IMR-90 (cell line): Measurements from ENCODE around the gene NACC2. TPM values are rescaled to one million over a fixed set of nuclear protein-coding genes. Genes with fewer than 3 reads are reported as not detected.

Experiments used
- ATAC-seq: fragments of 200-7000 bp; cut with Tn5 transposase; 2 replicates; pipeline ENCODE4 v1.9.1; 2020; ENCODE audit warnings: low read depth, mild to moderate bottlenecking, moderate library complexity
- BruUV-seq: library from RNA; stranded (reverse); fragments of 400-500 nt; replicated peaks from 2 replicates; lab custom pipeline; 2021; lab: Mats Ljungman, UMichigan
- CTCF ChIA-PET: fragments of 300-600 bp; formaldehyde crosslinking; extraction: SDS; loops from one replicate; lab custom pipeline; 2021; ENCODE audit warnings: antibody characterized with exemption; lab: Yijun Ruan, JAX
- POLR2A ChIA-PET: fragments of 300-600 bp; sonication (Branson Sonifier 250); formaldehyde crosslinking; loops from one replicate; lab custom pipeline; 2022; ENCODE audit warnings: antibody characterized with exemption; ENCODE audit not compliant: unreplicated experiment; lab: Charles Lee
- DNase-seq: peaks from one replicate; pipeline ENCODE4 v3.0.0; 2013
- H2AFZ ChIP-seq: replicated peaks from 2 replicates; pipeline ENCODE3; 2013; ENCODE audit warnings: low read length, mild to moderate bottlenecking; ENCODE audit not compliant: poor library complexity
- H2AK5ac ChIP-seq: 2 replicates; pipeline ENCODE4 v1.6.1; 2013; ENCODE audit warnings: low read depth, low read length, inconsistent platforms
- H2AK9ac ChIP-seq: replicated peaks from 2 replicates; pipeline ENCODE3; 2013; ENCODE audit warnings: mild to moderate bottlenecking, low read depth, low read length, moderate library complexity; ENCODE audit not compliant: poor library complexity
- H2BK120ac ChIP-seq: 2 replicates; pipeline ENCODE4 v1.6.1; 2013; ENCODE audit warnings: low read depth, low read length, inconsistent platforms
- H2BK15ac ChIP-seq: 3 replicates; pipeline ENCODE4 v1.6.1; 2013; ENCODE audit warnings: low read depth, low read length, inconsistent platforms
- H2BK20ac ChIP-seq: 2 replicates; pipeline ENCODE4 v1.6.1; 2013; ENCODE audit warnings: low read depth, mild to moderate bottlenecking, inconsistent platforms, low read length, moderate library complexity
- H2BK5ac ChIP-seq: 2 replicates; pipeline ENCODE4 v1.6.1; 2013; ENCODE audit warnings: mild to moderate bottlenecking, low read depth, low read length, inconsistent platforms; ENCODE audit not compliant: poor library complexity, severe bottlenecking
- H3K14ac ChIP-seq: replicated peaks from 2 replicates; pipeline ENCODE4 v1.6.1; 2013; ENCODE audit warnings: low read depth, low read length, inconsistent platforms
- H3K18ac ChIP-seq: 2 replicates; pipeline ENCODE4 v1.6.1; 2013; ENCODE audit warnings: low read depth, low read length, control low read depth
- H3K23ac ChIP-seq: 2 replicates; pipeline ENCODE4 v1.6.1; 2013; ENCODE audit warnings: low read depth, low read length, inconsistent platforms
- H3K27ac ChIP-seq: 2 replicates; pipeline ENCODE4 v1.5.1; 2013; ENCODE audit warnings: mild to moderate bottlenecking, control low read depth, low read length; ENCODE audit not compliant: insufficient read depth
- H3K27me3 ChIP-seq: 2 replicates; pipeline ENCODE4 v1.6.1; 2013; ENCODE audit warnings: low read length; ENCODE audit not compliant: control insufficient read depth, insufficient read depth
- H3K36me3 ChIP-seq: 2 replicates; pipeline ENCODE4 v1.6.1; 2013; ENCODE audit warnings: low read length, mixed read lengths; ENCODE audit not compliant: control insufficient read depth, insufficient read depth
- H3K4ac ChIP-seq: 2 replicates; pipeline ENCODE4 v1.6.1; 2013; ENCODE audit warnings: low read depth, low read length, inconsistent platforms
- H3K4me1 ChIP-seq: 2 replicates; pipeline ENCODE4 v1.6.1; 2013; ENCODE audit warnings: low read length, mixed read lengths; ENCODE audit not compliant: control insufficient read depth, insufficient read depth
- H3K4me2 ChIP-seq: 2 replicates; pipeline ENCODE4 v1.6.1; 2013; ENCODE audit warnings: low read depth, mild to moderate bottlenecking, control low read depth, low read length, moderate library complexity
- H3K4me3 ChIP-seq: 2 replicates; pipeline ENCODE4 v1.5.1; 2013; ENCODE audit warnings: low read depth, mild to moderate bottlenecking, control low read depth, low read length, moderate library complexity; ENCODE audit not compliant: insufficient read depth
- H3K56ac ChIP-seq: 2 replicates; pipeline ENCODE4 v1.6.1; 2013; ENCODE audit warnings: low read length, inconsistent platforms; ENCODE audit not compliant: insufficient read depth; ENCODE audit errors: extremely low read depth
- H3K79me1 ChIP-seq, 2 experiments: 2 replicates each; pipeline ENCODE4 v1.6.1; 2013; ENCODE audit warnings: low read length in 2 of 2, inconsistent platforms in 1 of 2, low read depth in 1 of 2
- H3K9ac ChIP-seq: 2 replicates; pipeline ENCODE4 v1.6.1; 2013; ENCODE audit warnings: low read depth, low read length, control low read depth
- H3K9me1 ChIP-seq: 2 replicates; pipeline ENCODE4 v1.6.1; 2013; ENCODE audit warnings: low read length, inconsistent platforms; ENCODE audit not compliant: insufficient read depth
- H3K9me3 ChIP-seq: 2 replicates; pipeline ENCODE4 v1.6.1; 2013; ENCODE audit warnings: low read length; ENCODE audit not compliant: control insufficient read depth, insufficient read depth
- H4K20me1 ChIP-seq: 2 replicates; pipeline ENCODE4 v1.6.1; 2013; ENCODE audit warnings: low read length, inconsistent platforms; ENCODE audit not compliant: insufficient read depth
- H4K5ac ChIP-seq: 2 replicates; pipeline ENCODE4 v1.6.1; 2013; ENCODE audit warnings: mild to moderate bottlenecking, low read depth, low read length, control low read depth
- H4K8ac ChIP-seq, 2 experiments: 2 replicates each; pipeline ENCODE4 v1.6.1; 2013; ENCODE audit warnings: low read depth in 2 of 2, low read length in 2 of 2, control low read depth in 1 of 2, inconsistent platforms in 1 of 2
- H4K91ac ChIP-seq: 2 replicates; pipeline ENCODE4 v1.6.1; 2013; ENCODE audit warnings: low read depth, low read length, inconsistent platforms; ENCODE audit not compliant: insufficient read depth
- BHLHE40 ChIP-seq: fragments of 150-350 bp; IDR thresholded peaks from 2 replicates; pipeline ENCODE4 v1.6.1; 2016; ENCODE audit warnings: mild to moderate bottlenecking, low read depth, low read length
- MXI1 ChIP-seq: IDR thresholded peaks from 2 replicates; pipeline ENCODE4 v1.6.1; 2012; ENCODE audit warnings: low read depth, mild to moderate bottlenecking, low read length, moderate library complexity, borderline replicate concordance
- POLR2A ChIP-seq: IDR thresholded peaks from 2 replicates; pipeline ENCODE4 v1.6.1; 2012; ENCODE audit warnings: mild to moderate bottlenecking, low read depth, low read length
- RAD21 ChIP-seq: IDR thresholded peaks from 2 replicates; pipeline ENCODE4 v1.6.1; 2012; ENCODE audit warnings: low read length, improper control_type of control experiment
- RCOR1 ChIP-seq: IDR thresholded peaks from 2 replicates; pipeline ENCODE4 v1.6.1; 2012; ENCODE audit warnings: mild to moderate bottlenecking, low read length, improper control_type of control experiment; ENCODE audit not compliant: insufficient replicate concordance
- WGBS, 2 experiments: methylation state at CpG; one replicate each; pipeline versions ENCODE4 v1.1.5 to v1.1.7; 2013; ENCODE audit warnings: missing lambda C conversion rate in 2 of 2; ENCODE audit not compliant: insufficient read length in 1 of 2; ENCODE audit errors: extremely low coverage in 2 of 2; 5-methylcytosine and 5-hydroxymethylcytosine counted together
- dilution Hi-C: fragments of 300-500 bp; cut with HindIII; formaldehyde crosslinking; loops from one replicate; pipeline ENCODE4 v1.14.3; 2018; ENCODE audit warnings: low sequenced_read_pairs; ENCODE audit not compliant: unreplicated experiment
- in situ Hi-C: fragments of 300-500 bp; cut with MboI; formaldehyde crosslinking; loops from 3 replicates; pipeline ENCODE4 v1.14.3; 2019; ENCODE audit warnings: low sequenced_read_pairs, inconsistent platforms, mixed read lengths
- intact Hi-C: fragments of 100-400 bp; cut with micrococcal nuclease; formaldehyde crosslinking; loops from 2 replicates; pipeline ENCODE4 v1.10.0; 2022
- polyA plus RNA-seq, 3 experiments: library from polyadenylated mRNA; depleted of rRNA; stranded (reverse); fragments of >200 nt; gene quantifications; 2 replicates each; pipeline ENCODE4 v1.2.3, GENCODE V29; 2012; ENCODE audit warnings: low replicate concordance in 1 of 3
- total RNA-seq: library from RNA; depleted of rRNA; stranded (reverse); fragments of >200 nt; gene quantifications from 2 replicates; pipeline ENCODE4 v1.2.3, GENCODE V29; 2012
- TF ChIP-seq, protein P1 (sequence below): fragments of 150-350 bp; IDR thresholded peaks from 2 replicates; pipeline ENCODE4 v1.6.1; 2016; ENCODE audit warnings: low read depth, mild to moderate bottlenecking, low read length, moderate library complexity, borderline replicate concordance

NACC2 gene
- total and polyA plus RNA-seq, 2 of the 4 experiments (the other 2 are of a cell fraction): 7.9 to 19.0 TPM

DNA sequence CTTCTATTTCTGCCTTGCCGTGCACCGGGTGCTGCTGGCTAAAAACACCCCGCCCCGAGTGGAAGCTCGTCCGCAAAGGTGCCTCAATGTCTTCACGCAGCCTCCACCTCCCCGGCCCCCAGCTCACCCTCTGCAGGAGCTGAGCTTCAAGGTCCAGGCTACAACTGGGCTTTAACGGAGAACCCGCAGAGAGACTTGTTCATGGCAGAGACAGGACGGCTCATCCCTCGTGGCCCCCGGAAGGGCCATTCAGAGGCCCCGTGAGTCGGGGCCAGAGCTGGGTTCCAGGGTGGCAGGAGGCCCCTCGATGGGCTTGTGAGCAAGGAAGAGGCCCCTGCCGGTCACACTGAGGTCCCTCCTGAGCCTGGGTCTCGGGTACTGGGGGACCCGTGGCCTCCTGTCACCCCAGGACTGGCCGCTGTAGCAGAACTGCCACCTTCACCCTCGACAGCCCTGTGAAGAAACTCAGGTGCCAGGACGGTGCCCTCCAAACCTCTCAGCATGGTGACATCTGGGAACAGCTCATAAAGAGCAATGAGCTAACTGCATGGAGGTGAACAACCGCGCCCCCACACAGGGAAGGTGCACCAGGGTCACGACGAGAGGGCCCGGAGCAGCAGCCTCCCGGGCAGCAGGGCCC is 75.9 kb downstream of the NACC2 start:
- Histone ChIP-seq H3K9me1 (peaks cover 31% of the 10 kb centered on the region), H3K36me3 (peaks cover 16% of the 10 kb centered on the region), H4K5ac (no peak overlapping the region), H2BK120ac (no peak overlapping the region), H2AFZ (no peak overlapping the region), H2AK5ac (no peak overlapping the region), H3K4me2 (no peak overlapping the region), H2BK20ac (no peak overlapping the region), H3K23ac (no peak overlapping the region), H3K56ac (no peak overlapping the region), H3K4ac (no peak overlapping the region), H3K14ac (no peak overlapping the region), H3K79me1 (peaks cover 29 to 74% of the 10 kb centered on the region in 2 experiments), H3K9me3 (no peaks in the 10 kb centered on the region), H3K27ac (no peak overlapping the region), H4K20me1 (peaks cover 84% of the 10 kb centered on the region), H2BK15ac (no peak overlapping the region), H3K4me1 (peaks cover 5% of the 10 kb centered on the region; the same call in 1 of the 2 replicates), H3K4me3 (no peak overlapping the region), H3K18ac (no peak overlapping the region), H3K27me3 (no peaks in the 10 kb centered on the region), H2AK9ac (no peak overlapping the region), H4K8ac (no peak overlapping the region), H4K91ac (no peak overlapping the region), H3K9ac (no peak overlapping the region), H2BK5ac (no peak overlapping the region)
- CTCF ChIA-PET: no interaction called here
- POLR2A ChIA-PET: no interaction called here
- DNase-seq (no peak), ATAC-seq (no peak)
- dilution Hi-C loops: no loop called here
- TF ChIP-seq RAD21 (no peak), RCOR1 (no peak), POLR2A (no peak), MXI1 (no peak), BHLHE40 (no peak)
- TF ChIP-seq, protein P1, sequence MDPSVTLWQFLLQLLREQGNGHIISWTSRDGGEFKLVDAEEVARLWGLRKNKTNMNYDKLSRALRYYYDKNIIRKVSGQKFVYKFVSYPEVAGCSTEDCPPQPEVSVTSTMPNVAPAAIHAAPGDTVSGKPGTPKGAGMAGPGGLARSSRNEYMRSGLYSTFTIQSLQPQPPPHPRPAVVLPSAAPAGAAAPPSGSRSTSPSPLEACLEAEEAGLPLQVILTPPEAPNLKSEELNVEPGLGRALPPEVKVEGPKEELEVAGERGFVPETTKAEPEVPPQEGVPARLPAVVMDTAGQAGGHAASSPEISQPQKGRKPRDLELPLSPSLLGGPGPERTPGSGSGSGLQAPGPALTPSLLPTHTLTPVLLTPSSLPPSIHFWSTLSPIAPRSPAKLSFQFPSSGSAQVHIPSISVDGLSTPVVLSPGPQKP: no peak
- in situ Hi-C loops: no loop called here
- intact Hi-C loops: no loop called here
- WGBS, 2 experiments: 78% methylated on average over 17 of the region's 28 CpGs; no CpG with 5 or more reads in 1 of the 2 experiments
- BruUV-seq: no TSS peak
